Prostate gland (tissue), 2 donors: ENCODE results near the gene FUT3. TPM values are rescaled to one million over a fixed set of nuclear protein-coding genes. Genes with fewer than 3 reads are reported as not detected.

Experiments
- DNase-seq: peaks from one replicate; pipeline ENCODE4 v3.0.0-alpha.2; 2019; ENCODE audit warnings: low spot score
- H3K27ac ChIP-seq, 2 donors: fragments of 200-600 bp; sonication (generic); 2 replicates each; pipeline ENCODE4 v1.5.1; 2017 to 2019
- H3K27me3 ChIP-seq: fragments of 200-600 bp; sonication (generic); replicated peaks from 2 replicates; pipeline ENCODE4 v1.5.1; 2019; ENCODE audit not compliant: insufficient read depth
- H3K36me3 ChIP-seq, 2 donors: fragments of 200-600 bp; sonication (generic); 1 replicate in 1 of 2; 2 replicates in 1 of 2; pipeline versions ENCODE4 v1.5.1 to v1.8.1; 2017 to 2019
- H3K4me1 ChIP-seq: fragments of 200-600 bp; sonication (generic); replicated peaks from 2 replicates; pipeline ENCODE4 v1.5.1; 2019
- H3K4me3 ChIP-seq, 2 donors: fragments of 200-600 bp; sonication (generic); 2 replicates each; pipeline ENCODE4 v1.5.1; 2017 to 2019
- H3K9me3 ChIP-seq: fragments of 200-600 bp; sonication (generic); 2 replicates; pipeline ENCODE4 v1.5.1; 2017
- CTCF ChIP-seq, 4 experiments: fragments of 200-600 bp in 2 of 4; fragments of 450-650 bp in 2 of 4; sonication (generic) in 2 of 4; IDR thresholded peaks; 1 replicate in 3 of 4; 2 replicates in 1 of 4; pipeline ENCODE4 v1.5.1; 2016 to 2019; ENCODE audit warnings: antibody characterized with exemption in 4 of 4, mild to moderate bottlenecking in 2 of 4, moderate library complexity in 2 of 4
- POLR2A ChIP-seq: fragments of 450-650 bp; IDR thresholded peaks from one replicate; pipeline ENCODE4 v1.6.1; 2016; ENCODE audit warnings: antibody characterized with exemption, mild to moderate bottlenecking
- POLR2AphosphoS5 ChIP-seq: sonication (generic); formaldehyde crosslinking; IDR thresholded peaks from one replicate; pipeline ENCODE4 v1.6.1; 2017; ENCODE audit warnings: antibody characterized with exemption
- WGBS: methylation state at CpG from one replicate; pipeline ENCODE4 v1.1.5; 2018; 5-methylcytosine and 5-hydroxymethylcytosine counted together
- intact Hi-C: fragments of 100-400 bp; cut with DNase I; formaldehyde crosslinking; loops from one replicate; pipeline ENCODE4 v1.14.2; 2022
- total RNA-seq, 2 donors: library from RNA; depleted of rRNA; stranded (reverse); fragments of >200 nt; gene quantifications; one replicate each; pipeline ENCODE4 v1.1.0, GENCODE V29; 2016

Gene FUT3
- total RNA-seq, 2 donors from 2014 or later = 1.4 to 2.1 TPM

DNA sequence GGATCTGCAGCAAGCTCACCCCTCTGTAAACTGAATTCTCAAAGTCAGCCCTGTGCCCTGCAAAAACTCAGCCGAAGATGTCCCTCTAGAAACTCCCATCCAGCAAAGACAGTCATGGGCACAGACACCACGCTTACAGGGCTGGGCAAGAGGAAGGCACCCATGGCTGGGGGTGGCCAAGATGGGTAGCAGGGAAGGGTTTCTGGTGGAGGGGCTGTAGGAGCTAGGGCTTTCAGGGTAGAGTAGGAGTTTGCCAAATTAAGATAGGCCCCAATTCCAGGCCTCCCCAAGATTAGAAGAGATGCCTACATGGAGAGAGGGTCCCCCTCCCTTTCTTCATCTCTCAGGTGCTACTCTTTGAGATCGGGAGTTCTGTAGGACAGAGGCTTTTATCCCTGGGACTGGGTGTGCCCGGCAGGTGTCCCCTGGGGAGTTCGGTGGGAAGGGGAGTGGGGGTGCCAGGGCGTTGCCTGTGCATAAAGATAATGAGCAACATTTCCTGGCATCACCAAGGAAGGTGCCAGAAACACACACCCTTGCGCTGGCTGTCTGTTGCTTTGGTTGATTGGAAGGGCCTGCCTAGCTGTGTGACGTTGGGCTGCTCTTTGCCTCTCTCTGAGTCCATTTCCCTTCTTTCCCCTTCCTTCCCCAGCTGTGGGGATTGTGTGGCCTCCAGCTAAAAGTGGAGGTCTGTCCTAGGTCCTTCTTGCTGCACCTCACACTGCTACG is 37.0 kb downstream of the FUT3 start:
- intact Hi-C loops = no loop called here
- Histone ChIP-seq H3K27me3 (no peaks in the 10 kb centered on the region), H3K27ac (no peak overlapping the region), H3K36me3 (no peaks in the 10 kb centered on the region), H3K4me1 (no peaks in the 10 kb centered on the region), H3K4me3 (no peak overlapping the region), H3K9me3 (no peaks in the 10 kb centered on the region)
- 69% methylated on average over 9 of the region's 9 CpGs for WGBS
- DNase-seq = no peak
- TF ChIP-seq POLR2A (no peak), CTCF (IDR thresholded peaks at IDR 0.05) (no peak), POLR2AphosphoS5 (no peak)

DNA sequence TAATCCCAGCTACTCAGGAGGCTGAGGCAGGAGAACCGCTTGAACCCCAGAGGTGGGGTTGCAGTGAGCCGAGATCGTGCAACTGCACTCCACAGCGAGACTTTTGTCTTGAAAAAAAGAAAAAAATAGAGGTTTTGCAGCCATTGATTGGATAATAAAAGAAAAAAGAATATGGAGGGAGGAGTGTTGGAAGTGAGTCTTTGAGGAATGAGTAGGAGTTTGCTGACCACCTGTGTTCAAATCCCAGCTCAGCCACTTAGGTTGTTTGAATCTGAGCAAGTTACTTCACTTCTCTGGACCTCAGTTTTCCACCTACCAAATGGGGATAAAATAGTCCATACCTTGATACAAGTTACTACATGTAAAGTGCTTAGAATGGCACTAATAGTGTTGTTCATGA is 40.1 kb downstream of the FUT3 start:
- no peaks in the 10 kb centered on the region for H3K36me3 ChIP-seq
- DNase-seq = no peak
- H3K9me3 ChIP-seq = no peaks in the 10 kb centered on the region
- TF ChIP-seq CTCF (IDR thresholded peaks at IDR 0.05) = no peak
- no peak for TF ChIP-seq POLR2A
- no peak overlapping the region for H3K27ac ChIP-seq
- intact Hi-C loops = no loop called here
- H3K27me3 ChIP-seq = no peaks in the 10 kb centered on the region
- WGBS = 92% methylated on average over 4 of the region's 4 CpGs
- H3K4me3 ChIP-seq = no peak overlapping the region
- H3K4me1 ChIP-seq = no peaks in the 10 kb centered on the region

DNA sequence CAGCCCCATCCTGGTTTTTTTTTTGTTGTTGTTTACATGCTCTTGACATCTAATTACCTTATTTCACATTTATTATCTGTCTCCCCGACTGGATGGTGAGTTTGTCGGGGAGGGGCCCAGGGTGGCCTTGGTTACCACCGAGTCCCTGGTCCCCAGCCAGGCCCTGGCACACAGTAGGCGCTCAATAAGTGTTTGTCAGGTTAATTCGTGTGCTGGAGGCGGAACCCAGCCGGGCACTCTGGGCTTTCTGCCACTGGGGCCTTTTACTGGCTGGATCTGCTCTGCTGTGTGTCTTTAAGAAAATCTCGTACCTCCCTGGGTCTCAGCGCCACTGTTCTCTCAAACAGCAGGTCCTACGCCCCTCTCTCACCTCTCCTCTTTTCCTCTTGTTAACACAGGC is 41.8 kb downstream of the FUT3 start:
- intact Hi-C loops = no loop called here
- no peak overlapping the region for H3K27ac ChIP-seq

DNA sequence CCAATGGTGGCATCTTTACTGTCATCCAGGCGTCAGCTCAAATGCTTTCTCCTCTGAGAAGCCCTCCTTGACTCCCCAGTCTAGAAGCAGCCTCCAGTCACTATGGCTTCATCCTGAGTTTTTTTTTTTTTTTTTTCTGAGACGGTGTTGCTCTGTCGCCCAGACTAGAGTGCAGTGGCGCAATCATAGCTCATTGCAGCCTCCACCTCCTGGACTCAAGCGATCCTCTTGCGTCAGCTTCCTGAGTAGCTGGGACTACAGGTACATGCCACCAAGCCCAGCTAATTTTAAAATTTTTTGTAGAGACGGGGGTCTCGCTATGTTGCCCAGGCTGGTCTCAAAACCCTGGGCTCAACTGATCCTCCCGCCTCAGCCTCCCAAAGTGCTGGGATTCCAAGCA is 42.2 kb downstream of the FUT3 start:
- DNase-seq = no peak
- 88% methylated on average over 9 of the region's 9 CpGs for WGBS
- Histone ChIP-seq H3K27me3 (no peaks in the 10 kb centered on the region), H3K4me3 (no peak overlapping the region), H3K4me1 (no peaks in the 10 kb centered on the region), H3K36me3 (no peaks in the 10 kb centered on the region), H3K27ac (no peak overlapping the region), H3K9me3 (no peaks in the 10 kb centered on the region)
- intact Hi-C loops = no loop called here
- no peak for TF ChIP-seq POLR2AphosphoS5
- no peak for TF ChIP-seq CTCF (IDR thresholded peaks at IDR 0.05)
- no peak for TF ChIP-seq POLR2A

More for the DNA sequence above, 41.8 kb downstream of the FUT3 start:
- Histone ChIP-seq H3K9me3 (no peaks in the 10 kb centered on the region), H3K4me3 (no peak overlapping the region), H3K4me1 (no peaks in the 10 kb centered on the region), H3K36me3 (no peaks in the 10 kb centered on the region), H3K27me3 (no peaks in the 10 kb centered on the region)
- WGBS = 71% methylated on average over 10 of the region's 10 CpGs
- DNase-seq = no peak
- TF ChIP-seq CTCF (IDR thresholded peaks at IDR 0.05) = no peak
- TF ChIP-seq POLR2A = no peak
- TF ChIP-seq POLR2AphosphoS5 = no peak

- H3K27me3 ChIP-seq = no peaks in the 10 kb centered on the region
- H3K36me3 ChIP-seq = no peaks in the 10 kb centered on the region
- H3K4me1 ChIP-seq = no peaks in the 10 kb centered on the region
- DNase-seq = no peak
- intact Hi-C loops = no loop called here
- H3K9me3 ChIP-seq = no peaks in the 10 kb centered on the region
- TF ChIP-seq POLR2A (no peak), CTCF (IDR thresholded peaks at IDR 0.05) (no peak), POLR2AphosphoS5 (no peak)
- H3K27ac ChIP-seq = no peak overlapping the region
- H3K4me3 ChIP-seq = no peak overlapping the region
- 88% methylated on average over 21 of the region's 21 CpGs for WGBS
These were observed 43.0 kb downstream of the FUT3 start for GRCh38 chr19:5808120-5808816.
